HUES48 (cell line): ENCODE results near the gene ABRACL.

ENCODE experiments used
- H3K27ac ChIP-seq: one replicate; pipeline ENCODE4 v1.7.0; 2013; ENCODE audit warnings: low read depth, low read length, inconsistent platforms
- H3K27me3 ChIP-seq: 2 replicates; pipeline ENCODE4 v1.6.1; 2013; ENCODE audit warnings: mild to moderate bottlenecking, low read length; ENCODE audit not compliant: control insufficient read depth, insufficient read depth
- H3K36me3 ChIP-seq: 2 replicates; pipeline ENCODE4 v1.6.1; 2013; ENCODE audit warnings: low read length; ENCODE audit not compliant: control insufficient read depth, insufficient read depth
- H3K4me1 ChIP-seq: 2 replicates; pipeline ENCODE4 v1.6.1; 2013; ENCODE audit warnings: mild to moderate bottlenecking, low read length; ENCODE audit not compliant: control insufficient read depth, insufficient read depth
- H3K4me3 ChIP-seq: 2 replicates; pipeline ENCODE4 v1.5.1; 2013; ENCODE audit warnings: mild to moderate bottlenecking, low read depth, low read length
- H3K9ac ChIP-seq: 2 replicates; pipeline ENCODE4 v1.6.1; 2013; ENCODE audit warnings: mild to moderate bottlenecking, low read depth, low read length, moderate library complexity
- H3K9me3 ChIP-seq: 2 replicates; pipeline ENCODE4 v1.6.1; 2013; ENCODE audit warnings: low read length; ENCODE audit not compliant: control insufficient read depth, insufficient read depth

ABRACL gene

GRCh38 chr6:139054001-139054400, 25.5 kb downstream of the ABRACL start:
- Histone ChIP-seq H3K9ac (no peak overlapping the region), H3K4me1 (no peaks in the 10 kb centered on the region), H3K36me3 (no peaks in the 10 kb centered on the region)

GRCh38 chr6:139055709-139056108, 27.2 kb downstream of the ABRACL start:
- H3K9me3 ChIP-seq: no peaks in the 10 kb centered on the region
- no peaks in the 10 kb centered on the region for H3K27me3 ChIP-seq
- no peaks in the 10 kb centered on the region for H3K36me3 ChIP-seq
- H3K9ac ChIP-seq: no peak overlapping the region
- H3K4me1 ChIP-seq: no peaks in the 10 kb centered on the region
- no peak overlapping the region for H3K27ac ChIP-seq
- no peak overlapping the region for H3K4me3 ChIP-seq

More at GRCh38 chr6:139054001-139054400, 25.5 kb downstream of the ABRACL start:
- Histone ChIP-seq H3K27ac (no peak overlapping the region), H3K27me3 (no peaks in the 10 kb centered on the region), H3K4me3 (no peak overlapping the region), H3K9me3 (no peaks in the 10 kb centered on the region)

GRCh38 chr6:139058029-139058428, 29.5 kb downstream of the ABRACL start:
- H3K36me3 ChIP-seq: no peaks in the 10 kb centered on the region
- no peak overlapping the region for H3K9ac ChIP-seq
- no peak overlapping the region for H3K27ac ChIP-seq
- H3K9me3 ChIP-seq: no peaks in the 10 kb centered on the region
- H3K4me3 ChIP-seq: no peak overlapping the region
- H3K27me3 ChIP-seq: no peaks in the 10 kb centered on the region
- no peaks in the 10 kb centered on the region for H3K4me1 ChIP-seq

- Histone ChIP-seq H3K4me1 (no peaks in the 10 kb centered on the region), H3K9me3 (no peaks in the 10 kb centered on the region), H3K27ac (no peak overlapping the region), H3K36me3 (no peaks in the 10 kb centered on the region), H3K27me3 (no peaks in the 10 kb centered on the region), H3K9ac (no peak overlapping the region), H3K4me3 (no peak overlapping the region)
These were observed 31.8 kb downstream of the ABRACL start for GRCh38 chr6:139060332-139060731.

- H3K9ac ChIP-seq: no peak overlapping the region
- no peaks in the 10 kb centered on the region for H3K36me3 ChIP-seq
- H3K27me3 ChIP-seq: no peaks in the 10 kb centered on the region
- H3K4me1 ChIP-seq: peaks cover 4% of the 10 kb centered on the region; the same call in 1 of the 2 replicates
- H3K27ac ChIP-seq: no peak overlapping the region
- no peak overlapping the region for H3K4me3 ChIP-seq
- H3K9me3 ChIP-seq: no peaks in the 10 kb centered on the region
These were observed 34.5 kb downstream of the ABRACL start for GRCh38 chr6:139062932-139063646.

- H3K4me3 ChIP-seq: no peak overlapping the region
These were observed 36.6 kb downstream of the ABRACL start for GRCh38 chr6:139064981-139065665.

GRCh38 chr6:139066080-139066479, 37.5 kb downstream of the ABRACL start:
- Histone ChIP-seq H3K27ac (no peak overlapping the region), H3K9ac (no peak overlapping the region), H3K36me3 (no peaks in the 10 kb centered on the region), H3K9me3 (no peaks in the 10 kb centered on the region), H3K4me1 (peaks cover 4% of the 10 kb centered on the region; the same call in 1 of the 2 replicates), H3K4me3 (no peak overlapping the region), H3K27me3 (no peaks in the 10 kb centered on the region)

More at GRCh38 chr6:139064981-139065665, 36.6 kb downstream of the ABRACL start:
- Histone ChIP-seq H3K9me3 (no peaks in the 10 kb centered on the region), H3K36me3 (no peaks in the 10 kb centered on the region), H3K4me1 (peaks cover 4% of the 10 kb centered on the region; the same call in 1 of the 2 replicates), H3K27me3 (no peaks in the 10 kb centered on the region), H3K27ac (no peak overlapping the region), H3K9ac (no peak overlapping the region)

GRCh38 chr6:139068846-139069245, 40.3 kb downstream of the ABRACL start:
- H3K27me3 ChIP-seq: no peaks in the 10 kb centered on the region
- H3K36me3 ChIP-seq: no peaks in the 10 kb centered on the region
- H3K9me3 ChIP-seq: no peaks in the 10 kb centered on the region; the same call in 1 of the 2 replicates
- H3K4me3 ChIP-seq: no peak overlapping the region
- no peak overlapping the region for H3K27ac ChIP-seq
- peaks cover 4% of the 10 kb centered on the region; the same call in 1 of the 2 replicates for H3K4me1 ChIP-seq
- no peak overlapping the region for H3K9ac ChIP-seq

- Histone ChIP-seq H3K4me1 (no peaks in the 10 kb centered on the region), H3K4me3 (no peak overlapping the region), H3K36me3 (no peaks in the 10 kb centered on the region), H3K27ac (no peak overlapping the region), H3K9me3 (no peaks in the 10 kb centered on the region; the same call in 1 of the 2 replicates), H3K9ac (no peak overlapping the region), H3K27me3 (no peaks in the 10 kb centered on the region)
These were observed 44.6 kb downstream of the ABRACL start for GRCh38 chr6:139073118-139073517.

GRCh38 chr6:139079018-139079417, 50.5 kb downstream of the ABRACL start:
- no peak overlapping the region for H3K4me3 ChIP-seq
- no peaks in the 10 kb centered on the region for H3K27me3 ChIP-seq
- H3K4me1 ChIP-seq: no peaks in the 10 kb centered on the region
- no peak overlapping the region for H3K9ac ChIP-seq
- H3K36me3 ChIP-seq: no peaks in the 10 kb centered on the region
- H3K27ac ChIP-seq: no peak overlapping the region
- H3K9me3 ChIP-seq: no peaks in the 10 kb centered on the region

- H3K4me1 ChIP-seq: no peaks in the 10 kb centered on the region
- H3K9me3 ChIP-seq: no peaks in the 10 kb centered on the region
- no peak overlapping the region for H3K9ac ChIP-seq
- H3K27me3 ChIP-seq: no peaks in the 10 kb centered on the region
- no peaks in the 10 kb centered on the region for H3K36me3 ChIP-seq
- no peak overlapping the region for H3K4me3 ChIP-seq
- H3K27ac ChIP-seq: no peak overlapping the region
These were observed 51.8 kb downstream of the ABRACL start for GRCh38 chr6:139080255-139080920.
